GM12878 (cell line): ENCODE results near the gene BRF1. TPM values are rescaled to one million over a fixed set of nuclear protein-coding genes. Genes with fewer than 3 reads are reported as not detected.

ENCODE experiments used
- ATAC-seq: fragments of 200-7000 bp; cut with Tn5 transposase; 3 replicates; pipeline ENCODE4 v1.9.1; 2020; ENCODE audit warnings: mild to moderate bottlenecking, moderate library complexity
- BruUV-seq: library from RNA; stranded (reverse); fragments of 400-500 nt; replicated peaks from 2 replicates; lab custom pipeline; 2021; lab: Mats Ljungman, UMichigan
- CTCF ChIA-PET: fragments of 300-600 bp; sonication (Branson Sonifier 250); formaldehyde crosslinking; extraction: SDS; loops from one replicate; lab custom pipeline; 2021; ENCODE audit warnings: inconsistent platforms; lab: Yijun Ruan, JAX
- POLR2A ChIA-PET: fragments of 350-600 bp; formaldehyde crosslinking; extraction: SDS; loops from one replicate; lab custom pipeline; 2021; ENCODE audit warnings: inconsistent platforms; lab: Charles Lee
- RAD21 ChIA-PET: fragments of 300-600 bp; sonication (Branson Sonifier 250); formaldehyde crosslinking; loops from one replicate; lab custom pipeline; 2023; ENCODE audit warnings: antibody characterized with exemption; ENCODE audit not compliant: unreplicated experiment; lab: Charles Lee
- SMC1A ChIA-PET: fragments of 300-600 bp; sonication (Branson Sonifier 250); formaldehyde crosslinking; loops from one replicate; lab custom pipeline; 2023; ENCODE audit not compliant: unreplicated experiment, uncharacterized antibody; lab: Charles Lee
- DNase-seq: peaks from one replicate; pipeline ENCODE4 v3.0.0-alpha.2; 2011; ENCODE audit warnings: low read depth, low spot score
- FAIRE-seq: peaks from 3 replicates; lab custom pipeline; 2011; peaks lifted over from hg19 to GRCh38; lab: Jason Lieb, UNC
- H2AFZ ChIP-seq: 2 replicates; pipeline ENCODE4 v1.6.0; 2011; ENCODE audit warnings: low read depth, low read length, control low read depth; ENCODE audit not compliant: control insufficient read depth
- H3K27ac ChIP-seq: 2 replicates; pipeline ENCODE4 v1.5.1; 2011; ENCODE audit warnings: control low read depth; ENCODE audit not compliant: control insufficient read depth, insufficient read depth
- H3K27me3 ChIP-seq, 2 experiments: replicated peaks in 1 of 2; 2 replicates each; pipeline versions ENCODE4 v1.6.0 to v1.6.1; 2011; ENCODE audit warnings: low read length in 1 of 2; ENCODE audit not compliant: control insufficient read depth in 2 of 2, insufficient read depth in 2 of 2
- H3K36me3 ChIP-seq, 2 experiments: 2 replicates each; pipeline ENCODE4 v1.5.1; 2011; ENCODE audit warnings: low read length in 1 of 2; ENCODE audit not compliant: control insufficient read depth in 2 of 2, insufficient read depth in 2 of 2
- H3K4me1 ChIP-seq: 2 replicates; pipeline ENCODE4 v1.6.1; 2011; ENCODE audit warnings: mild to moderate bottlenecking, low read length, moderate library complexity, mixed read lengths; ENCODE audit not compliant: control insufficient read depth, insufficient read depth
- H3K4me2 ChIP-seq: 2 replicates; pipeline ENCODE4 v1.6.0; 2011; ENCODE audit warnings: control low read depth; ENCODE audit not compliant: control insufficient read depth, insufficient read depth
- H3K4me3 ChIP-seq: fragments of 200-600 bp; sonication (generic); 2 replicates; pipeline ENCODE4 v1.5.1; 2016
- H3K79me2 ChIP-seq: 2 replicates; pipeline ENCODE4 v1.6.0; 2011; ENCODE audit warnings: low read length; ENCODE audit not compliant: control insufficient read depth, insufficient read depth
- H3K9ac ChIP-seq: 2 replicates; pipeline ENCODE4 v1.8.0; 2011; ENCODE audit warnings: low read length, control low read depth, mixed read lengths; ENCODE audit not compliant: control insufficient read depth, insufficient read depth
- H3K9me3 ChIP-seq: replicated peaks from 3 replicates; pipeline ENCODE4 v1.5.1; 2011; ENCODE audit warnings: mild to moderate bottlenecking, low read length; ENCODE audit not compliant: control insufficient read depth, insufficient read depth
- H4K20me1 ChIP-seq: 2 replicates; pipeline ENCODE4 v1.6.0; 2011; ENCODE audit not compliant: control insufficient read depth, insufficient read depth
- EGR1 ChIP-seq, 2 experiments: IDR thresholded peaks; 1 replicate in 1 of 2; 2 replicates in 1 of 2; pipeline ENCODE4 v1.6.1; 2011 to 2012; ENCODE audit warnings: low read depth in 2 of 2, low read length in 2 of 2, borderline replicate concordance in 1 of 2, mild to moderate bottlenecking in 1 of 2, moderate library complexity in 1 of 2
- ETV6 ChIP-seq, 2 experiments: fragments of 450-650 bp in 1 of 2; IDR thresholded peaks in 1 of 2; conservative IDR thresholded peaks in 1 of 2; 2 replicates each; pipeline ENCODE4 v1.6.1; 2014; ENCODE audit warnings: antibody characterized with exemption in 1 of 2, borderline replicate concordance in 1 of 2, low read depth in 1 of 2, mild to moderate bottlenecking in 1 of 2, moderate library complexity in 1 of 2
- HDAC6 ChIP-seq: fragments of 200-600 bp; sonication (generic); IDR thresholded peaks from one replicate; pipeline ENCODE4 v1.8.0; 2017; ENCODE audit warnings: antibody characterized with exemption; ENCODE audit not compliant: unreplicated experiment
- IKZF1 ChIP-seq: fragments of 450-650 bp; conservative IDR thresholded peaks from 2 replicates; pipeline ENCODE4 v1.6.1; 2017; ENCODE audit warnings: antibody characterized with exemption, mild to moderate bottlenecking
- IKZF2 ChIP-seq, 2 experiments: fragments of 450-650 bp; IDR thresholded peaks; 2 replicates each; pipeline ENCODE4 v1.6.1; 2017; ENCODE audit warnings: mild to moderate bottlenecking in 2 of 2, moderate library complexity in 2 of 2
- MEF2B ChIP-seq: fragments of 450-650 bp; IDR thresholded peaks from 2 replicates; pipeline ENCODE4 v1.6.1; 2018; ENCODE audit warnings: mild to moderate bottlenecking, moderate library complexity; ENCODE audit not compliant: partially characterized antibody, poor library complexity, severe bottlenecking
- NFXL1 ChIP-seq: fragments of 450-650 bp; IDR thresholded peaks from 2 replicates; pipeline ENCODE4 v1.6.1; 2017; ENCODE audit warnings: antibody characterized with exemption, mild to moderate bottlenecking, borderline replicate concordance
- NR2C1 ChIP-seq: fragments of 450-650 bp; IDR thresholded peaks from 2 replicates; pipeline ENCODE4 v1.6.1; 2017; ENCODE audit warnings: antibody characterized with exemption, mild to moderate bottlenecking, moderate library complexity
- POLR2AphosphoS2 ChIP-seq: IDR thresholded peaks from 2 replicates; pipeline ENCODE4 v1.6.1; 2011; ENCODE audit warnings: low read depth, mild to moderate bottlenecking, low read length, improper control_type of control experiment, moderate library complexity
- RUNX3 ChIP-seq: IDR thresholded peaks from 2 replicates; pipeline ENCODE4 v1.6.1; 2012; ENCODE audit warnings: low read length, inconsistent platforms
- SMARCA5 ChIP-seq: fragments of 450-650 bp; IDR thresholded peaks from 2 replicates; pipeline ENCODE4 v1.6.1; 2017; ENCODE audit warnings: mild to moderate bottlenecking
- SMC3 ChIP-seq: IDR thresholded peaks from 2 replicates; pipeline ENCODE4 v1.6.1; 2011; ENCODE audit warnings: low read length, improper control_type of control experiment, borderline replicate concordance
- WRNIP1 ChIP-seq: IDR thresholded peaks from 2 replicates; pipeline ENCODE4 v1.6.1; 2011; ENCODE audit warnings: low read depth, low read length, improper control_type of control experiment, borderline replicate concordance
- YBX1 ChIP-seq: fragments of 450-650 bp; IDR thresholded peaks from 2 replicates; pipeline ENCODE4 v1.6.1; 2016; ENCODE audit warnings: antibody characterized with exemption
- YY1 ChIP-seq: IDR thresholded peaks from 2 replicates; pipeline ENCODE4 v1.6.1; 2011; ENCODE audit warnings: low read depth, mild to moderate bottlenecking, low read length
- WGBS: methylation state at CpG from one replicate; pipeline ENCODE4 v1.1.6; 2016; ENCODE audit warnings: low lambda C conversion rate; ENCODE audit not compliant: insufficient replicate concordance, insufficient coverage; ENCODE audit errors: missing lambda C conversion rate; 5-methylcytosine and 5-hydroxymethylcytosine counted together
- in situ Hi-C: fragments of 300-500 bp; cut with MboI; formaldehyde crosslinking; loops from 9 replicates; pipeline ENCODE4 v1.14.3; 2018; ENCODE audit warnings: mixed read lengths
- intact Hi-C: fragments of 100-400 bp; cut with micrococcal nuclease; formaldehyde crosslinking; loops from one replicate; pipeline ENCODE4 v1.14.2; 2022; ENCODE audit not compliant: unreplicated experiment
- polyA plus RNA-seq, 11 experiments: library from polyadenylated mRNA; depleted of rRNA in 4 of 11; unstranded in 6 of 11; stranded (reverse) in 5 of 11; fragments of >200 nt; fragmentation: Nextera tagmentation in 4 of 11; fragmentation: Illumina TruSeq in 1 of 11; extraction: Ambion mirVana in 4 of 11; extraction: Trizol in 1 of 11; gene quantifications; 1 replicate in 1 of 11; 2 replicates in 10 of 11; pipeline versions ENCODE4 v1.2.1 to v1.2.3, GENCODE V29; 2011 to 2016; ENCODE audit warnings: inconsistent platforms in 2 of 11, missing spikeins in 2 of 11, low read depth in 1 of 11
- total RNA-seq, 4 experiments: library from RNA; depleted of rRNA in 3 of 4; stranded (reverse); fragments of >200 nt in 3 of 4; fragmentation: Illumina TruSeq in 1 of 4; extraction: Trizol in 1 of 4; gene quantifications; 2 replicates each; pipeline versions ENCODE4 v1.2.1 to v1.2.3, GENCODE V29; 2013 to 2021
- TF ChIP-seq, protein P1 (sequence below): IDR thresholded peaks from 2 replicates; pipeline ENCODE4 v1.6.1; 2012; ENCODE audit warnings: low read depth, low read length, improper control_type of control experiment
- TF ChIP-seq, protein P2 (sequence below): fragments of 450-650 bp; IDR thresholded peaks from 2 replicates; pipeline ENCODE4 v1.6.1; 2014; ENCODE audit warnings: mild to moderate bottlenecking
- TF ChIP-seq, protein P3 (sequence below), 3 experiments: IDR thresholded peaks in 2 of 3; conservative IDR thresholded peaks in 1 of 3; 2 replicates each; pipeline ENCODE4 v1.5.1; 2011; ENCODE audit warnings: low read depth in 3 of 3, low read length in 3 of 3, mild to moderate bottlenecking in 3 of 3, control low read depth in 2 of 3, moderate library complexity in 2 of 3, inconsistent platforms in 1 of 3, mixed read lengths in 1 of 3; ENCODE audit not compliant: control insufficient read depth in 2 of 3, insufficient read depth in 1 of 3; ENCODE audit errors: extremely low read depth in 1 of 3

Gene BRF1
- total and polyA plus RNA-seq, 10 of the 15 experiments (the other 5 are each of a cell fraction or from before 2014, with no cell fraction given) = 0.21 to 33.5 (median 10.7) TPM

DNA sequence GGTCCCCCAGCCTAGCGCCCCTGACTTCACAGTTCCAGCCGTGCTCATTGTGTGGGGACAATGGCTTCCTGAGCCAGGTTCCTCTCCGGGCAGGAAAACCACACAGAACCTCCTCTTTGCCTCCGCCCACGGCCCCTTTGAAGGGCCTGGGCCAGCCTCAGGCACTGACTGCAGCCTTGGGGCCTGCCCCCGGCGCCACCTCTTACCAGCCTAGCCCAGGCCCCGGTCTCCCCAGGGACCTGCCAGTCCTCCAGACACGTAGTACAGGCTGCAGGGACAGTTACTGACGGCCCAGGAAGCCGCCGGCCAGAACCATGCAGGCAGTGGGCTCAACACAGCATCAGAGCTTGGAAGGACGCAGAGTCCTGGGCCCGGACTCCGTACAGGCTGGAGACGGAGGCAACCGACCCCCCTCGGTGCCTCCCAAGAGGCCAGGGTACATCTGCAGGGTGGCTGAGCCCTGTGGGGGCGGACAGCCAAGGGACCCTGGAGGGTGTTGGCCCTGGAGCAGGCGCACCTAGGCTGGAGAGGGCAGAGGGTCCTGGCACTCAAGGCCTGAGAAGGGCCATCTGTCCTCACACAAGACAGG lies 98.8 kb downstream of the BRF1 start:
- WGBS = 24% methylated on average over 16 of the region's 20 CpGs
- Histone ChIP-seq H3K36me3 (no peaks in the 10 kb centered on the region), H3K27me3 (peaks cover 0 to 2% of the 10 kb centered on the region in 2 experiments; a peak in 3 of 4 replicates), H3K9me3 (no peaks in the 10 kb centered on the region), H3K79me2 (no peaks in the 10 kb centered on the region), H3K4me2 (no peak overlapping the region), H3K4me1 (peaks cover 7% of the 10 kb centered on the region), H3K9ac (no peak overlapping the region), H3K27ac (no peak overlapping the region), H4K20me1 (no peaks in the 10 kb centered on the region), H3K4me3 (no peak overlapping the region), H2AFZ (peak overlapping the region; percentile 5; the same call in 1 of the 2 replicates)
- ATAC-seq = peak; percentile 61
- BruUV-seq = no TSS peak
- RAD21 ChIA-PET = interaction anchor here (0.6 kb wide), 1 partner anchor 43 kb away, joined by 3 read pairs; no protein-coding TSS in a partner anchor
- in situ Hi-C loops (loop anchor here (5.0 kb wide), 1 partner anchor 150 kb away; no protein-coding TSS in a partner anchor), intact Hi-C loops (loop anchor here (2.0 to 5.0 kb wide), 3 partner anchors 81 to 325 kb away; partner anchors contain the start of gene TMEM121)
- CTCF ChIA-PET = interaction anchor here (1.6 to 2.0 kb wide), 2 partner anchors 20 to 150 kb away, joined by 4 to 14 read pairs; no protein-coding TSS in a partner anchor
- DNase-seq = peak; percentile 8
- SMC1A ChIA-PET = interaction anchor here (1.1 kb wide), 1 partner anchor 150 kb away, joined by 5 read pairs; no protein-coding TSS in a partner anchor
- FAIRE-seq = no peak
- POLR2A ChIA-PET = no interaction called here
- TF ChIP-seq POLR2AphosphoS2 = no peak
- peak in 1 of 2 experiments; percentile 20; a peak in 1 of 4 replicates for TF ChIP-seq IKZF2 (IDR thresholded peaks at IDR 0.05)
- TF ChIP-seq SMARCA5 = no peak
- TF ChIP-seq, protein P1, sequence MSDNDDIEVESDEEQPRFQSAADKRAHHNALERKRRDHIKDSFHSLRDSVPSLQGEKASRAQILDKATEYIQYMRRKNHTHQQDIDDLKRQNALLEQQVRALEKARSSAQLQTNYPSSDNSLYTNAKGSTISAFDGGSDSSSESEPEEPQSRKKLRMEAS = no peak
- TF ChIP-seq YY1 = 0 out of 2 replicates have a peak, but pooled peaks have one; percentile 20
- TF ChIP-seq, protein P2, sequence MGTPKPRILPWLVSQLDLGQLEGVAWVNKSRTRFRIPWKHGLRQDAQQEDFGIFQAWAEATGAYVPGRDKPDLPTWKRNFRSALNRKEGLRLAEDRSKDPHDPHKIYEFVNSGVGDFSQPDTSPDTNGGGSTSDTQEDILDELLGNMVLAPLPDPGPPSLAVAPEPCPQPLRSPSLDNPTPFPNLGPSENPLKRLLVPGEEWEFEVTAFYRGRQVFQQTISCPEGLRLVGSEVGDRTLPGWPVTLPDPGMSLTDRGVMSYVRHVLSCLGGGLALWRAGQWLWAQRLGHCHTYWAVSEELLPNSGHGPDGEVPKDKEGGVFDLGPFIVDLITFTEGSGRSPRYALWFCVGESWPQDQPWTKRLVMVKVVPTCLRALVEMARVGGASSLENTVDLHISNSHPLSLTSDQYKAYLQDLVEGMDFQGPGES = no peak
- no peak for TF ChIP-seq NR2C1
- no peak for TF ChIP-seq HDAC6
- peak in 1 of 2 experiments; percentile 47; a peak in 1 of 3 replicates for TF ChIP-seq EGR1 (IDR thresholded peaks at IDR 0.05; ENCODE audit: borderline replicate concordance in 1 of 2, low read depth in 2 of 2, low read length in 2 of 2)
- no peak for TF ChIP-seq ETV6 (conservative IDR thresholded peaks at IDR 0.05 in 1 of 2, IDR thresholded peaks at IDR 0.05 in 1 of 2; ENCODE audit: borderline replicate concordance in 1 of 2, low read depth in 1 of 2)
- TF ChIP-seq MEF2B = peak; percentile 57
- TF ChIP-seq SMC3 = no peak
- TF ChIP-seq WRNIP1 = no peak
- TF ChIP-seq IKZF1 = peak; percentile 57; the same call in 1 of the 2 replicates
- TF ChIP-seq RUNX3 = peak; percentile 58
- TF ChIP-seq NFXL1 = no peak
- no peak for TF ChIP-seq YBX1
- TF ChIP-seq, protein P3, sequence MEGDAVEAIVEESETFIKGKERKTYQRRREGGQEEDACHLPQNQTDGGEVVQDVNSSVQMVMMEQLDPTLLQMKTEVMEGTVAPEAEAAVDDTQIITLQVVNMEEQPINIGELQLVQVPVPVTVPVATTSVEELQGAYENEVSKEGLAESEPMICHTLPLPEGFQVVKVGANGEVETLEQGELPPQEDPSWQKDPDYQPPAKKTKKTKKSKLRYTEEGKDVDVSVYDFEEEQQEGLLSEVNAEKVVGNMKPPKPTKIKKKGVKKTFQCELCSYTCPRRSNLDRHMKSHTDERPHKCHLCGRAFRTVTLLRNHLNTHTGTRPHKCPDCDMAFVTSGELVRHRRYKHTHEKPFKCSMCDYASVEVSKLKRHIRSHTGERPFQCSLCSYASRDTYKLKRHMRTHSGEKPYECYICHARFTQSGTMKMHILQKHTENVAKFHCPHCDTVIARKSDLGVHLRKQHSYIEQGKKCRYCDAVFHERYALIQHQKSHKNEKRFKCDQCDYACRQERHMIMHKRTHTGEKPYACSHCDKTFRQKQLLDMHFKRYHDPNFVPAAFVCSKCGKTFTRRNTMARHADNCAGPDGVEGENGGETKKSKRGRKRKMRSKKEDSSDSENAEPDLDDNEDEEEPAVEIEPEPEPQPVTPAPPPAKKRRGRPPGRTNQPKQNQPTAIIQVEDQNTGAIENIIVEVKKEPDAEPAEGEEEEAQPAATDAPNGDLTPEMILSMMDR (IDR thresholded peaks at IDR 0.05 in 2 of 3, conservative IDR thresholded peaks at IDR 0.05 in 1 of 3; ENCODE audit: control insufficient read depth in 2 of 3, extremely low read depth in 1 of 3, insufficient read depth in 1 of 3, low read depth in 3 of 3, low read length in 3 of 3) = no peak
